Measurements from ENCODE around the gene CREB1. TPM values are rescaled to one million over a fixed set of nuclear protein-coding genes. Genes with fewer than 3 reads are reported as not detected.

Gene CREB1
- total and polyA plus RNA-seq, 9 of the 15 experiments (the other 6 are each of a cell fraction or from before 2014, with no cell fraction given), result 8.9 to 51.3 (median 19.5) TPM

DNA sequence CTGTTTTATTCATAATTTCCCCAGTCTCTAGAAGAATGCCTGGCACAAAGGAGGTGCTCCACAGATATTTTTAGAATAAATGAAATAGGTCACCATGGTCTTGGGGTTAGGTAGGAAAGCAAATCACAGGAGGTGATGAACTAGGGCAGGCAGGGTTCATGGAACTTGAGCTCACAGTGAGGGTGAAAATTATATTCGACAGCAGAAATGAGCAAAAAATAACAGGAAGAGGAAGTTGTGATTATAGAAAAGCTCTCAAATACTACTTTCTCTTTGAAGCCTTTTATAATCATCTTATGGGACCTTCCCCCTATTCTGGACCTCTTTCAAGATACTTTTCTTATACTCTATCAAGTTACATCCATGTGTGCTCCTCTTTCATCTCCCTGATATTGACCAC is 4.5 kb upstream of the CREB1 start:
- no peak for FAIRE-seq
- ChIA-PET CTCF (ENCODE audit: low intra/inter-chr PET ratio) (no interaction called here), POLR2A (interaction anchor here (0.6 kb wide), 1 partner anchor 991 kb away, joined by 4 read pairs; no protein-coding TSS in a partner anchor)
- no peak for DNase-seq (ENCODE audit: extremely low read depth in 1 of 4, low spot score in 3 of 4)
- peaks cover 7 to 8% of the 10 kb centered on the region in 2 experiments; a peak in 4 of 5 replicates for H3K4me1 ChIP-seq (replicated peaks in 1 of 2; ENCODE audit: control insufficient read depth in 2 of 2, insufficient read depth in 2 of 2, low read length in 2 of 2)
- no peaks in the 10 kb centered on the region; the same call in 2 of the 3 replicates for H3K36me3 ChIP-seq (ENCODE audit: control insufficient read depth, insufficient read depth, low read length)
- BruUV-seq (replicated peaks), result no TSS peak
- TF ChIP-seq SAFB2 (IDR thresholded peaks at IDR 0.05; ENCODE audit: borderline replicate concordance, low read depth, low read length, severe bottlenecking) (no peak), NRF1 (conservative IDR thresholded peaks at IDR 0.05 in 1 of 2, IDR thresholded peaks at IDR 0.05 in 1 of 2) (no peak), ZFP36 (IDR thresholded peaks at IDR 0.05; ENCODE audit: low read depth, low read length, partially characterized antibody) (no peak), NFYB (IDR thresholded peaks at IDR 0.05; ENCODE audit: extremely low read depth, insufficient read length) (no peak), NELFE (IDR thresholded peaks at IDR 0.05; ENCODE audit: insufficient read depth, insufficient read length) (no peak), SRF (CRISPR knock-in tag; IDR thresholded peaks at IDR 0.05) (no peak), KAT2B (IDR thresholded peaks at IDR 0.05; ENCODE audit: low read depth, low read length) (no peak), NR1H2 (CRISPR knock-in tag; IDR thresholded peaks at IDR 0.05) (no peak), U2AF2 (optimal IDR thresholded peaks at IDR 0.05; ENCODE audit: low read depth, low read length) (no peak), NBN (IDR thresholded peaks at IDR 0.05; ENCODE audit: low read depth) (no peak), HEY1 (CRISPR knock-in tag; IDR thresholded peaks at IDR 0.05; ENCODE audit: borderline replicate concordance) (no peak), HMG20A (CRISPR knock-in tag; conservative IDR thresholded peaks at IDR 0.05) (no peak), POLR3A (IDR thresholded peaks at IDR 0.05; ENCODE audit: borderline replicate concordance, extremely low read depth, insufficient read depth, insufficient read length) (no peak), ZNF57 (CRISPR knock-in tag; IDR thresholded peaks at IDR 0.05) (no peak), ARID3A (IDR thresholded peaks at IDR 0.05; ENCODE audit: borderline replicate concordance, low read depth, low read length) (no peak), POLR2AphosphoS2 (IDR thresholded peaks at IDR 0.05; ENCODE audit: low read length) (no peak)
- TF ChIP-seq, protein P1, sequence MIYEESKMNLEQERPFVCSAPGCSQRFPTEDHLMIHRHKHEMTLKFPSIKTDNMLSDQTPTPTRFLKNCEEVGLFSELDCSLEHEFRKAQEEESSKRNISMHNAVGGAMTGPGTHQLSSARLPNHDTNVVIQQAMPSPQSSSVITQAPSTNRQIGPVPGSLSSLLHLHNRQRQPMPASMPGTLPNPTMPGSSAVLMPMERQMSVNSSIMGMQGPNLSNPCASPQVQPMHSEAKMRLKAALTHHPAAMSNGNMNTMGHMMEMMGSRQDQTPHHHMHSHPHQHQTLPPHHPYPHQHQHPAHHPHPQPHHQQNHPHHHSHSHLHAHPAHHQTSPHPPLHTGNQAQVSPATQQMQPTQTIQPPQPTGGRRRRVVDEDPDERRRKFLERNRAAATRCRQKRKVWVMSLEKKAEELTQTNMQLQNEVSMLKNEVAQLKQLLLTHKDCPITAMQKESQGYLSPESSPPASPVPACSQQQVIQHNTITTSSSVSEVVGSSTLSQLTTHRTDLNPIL (CRISPR knock-in tag; IDR thresholded peaks at IDR 0.05), result no peak
- H3K4me2 ChIP-seq (ENCODE audit: insufficient read depth, low read length), result no peak overlapping the region
- no peaks in the 10 kb centered on the region for H3K27me3 ChIP-seq (ENCODE audit: control insufficient read depth in 2 of 2, insufficient read depth in 2 of 2, low read length in 2 of 2)
- H3K4me3 ChIP-seq, result no peak overlapping the region
- no peak overlapping the region for H3K9ac ChIP-seq (ENCODE audit: insufficient read depth in 1 of 2, low read depth in 2 of 2, low read length in 2 of 2)
- H3K27ac ChIP-seq (ENCODE audit: extremely low read depth, low read depth, low read length), result no peak overlapping the region
- in situ Hi-C loops (cut with MboI) (no loop called here), intact Hi-C loops (cut with micrococcal nuclease) (loop anchor here (5.0 kb wide), 2 partner anchors 43 to 187 kb away; partner anchors contain the start of gene CCNYL1)
- H4K20me1 ChIP-seq (replicated peaks; ENCODE audit: control insufficient read depth, insufficient read depth, low read length), result no peaks in the 10 kb centered on the region
- H3K79me2 ChIP-seq (ENCODE audit: control insufficient read depth, insufficient read depth, low read length), result peaks cover 20% of the 10 kb centered on the region
- WGBS (ENCODE audit: insufficient coverage, low coverage, missing lambda C conversion rate), result 50% methylated on average over 1 of the region's 1 CpG
- ATAC-seq, result no peak
- no peaks in the 10 kb centered on the region for H3K9me1 ChIP-seq (ENCODE audit: control insufficient read depth, insufficient read depth, low read length)
- no peak overlapping the region for H2AFZ ChIP-seq (ENCODE audit: low read depth, low read length)
- H3K9me3 ChIP-seq (replicated peaks; ENCODE audit: control insufficient read depth, insufficient read depth, low read depth, low read length), result no peaks in the 10 kb centered on the region

Measured in K562 (cell line).